Astrocyte (in vitro differentiated cells and primary cell): ENCODE data around the gene PLEKHO1. TPM values are rescaled to one million over a fixed set of nuclear protein-coding genes. Genes with fewer than 3 reads are reported as not detected.
"Not testable (repeated sequence)": the region's sequence is repeated elsewhere in the genome, so short reads cannot be mapped to it uniquely, and the experiment has no call there.

Experiments
- DNase-seq: peaks from one replicate; pipeline ENCODE4 v3.0.0-alpha.2; 2010; ENCODE audit warnings: low read depth
- FAIRE-seq: peaks from 2 replicates; lab custom pipeline; 2011; peaks lifted over from hg19 to GRCh38; lab: Jason Lieb, UNC
- H2AFZ ChIP-seq: 2 replicates; pipeline ENCODE4 v1.6.0; 2012; ENCODE audit warnings: low read depth, low read length, inconsistent platforms
- H3K27ac ChIP-seq: 2 replicates; pipeline ENCODE4 v1.5.1; 2011; ENCODE audit warnings: low read depth, low read length, inconsistent platforms
- H3K27me3 ChIP-seq: 2 replicates; pipeline ENCODE4 v1.6.0; 2011; ENCODE audit warnings: low read length, inconsistent platforms; ENCODE audit not compliant: insufficient read depth
- H3K36me3 ChIP-seq: 2 replicates; pipeline ENCODE4 v1.5.1; 2011; ENCODE audit warnings: low read length, inconsistent platforms; ENCODE audit not compliant: insufficient read depth
- H3K4me1 ChIP-seq: 2 replicates; pipeline ENCODE4 v1.5.1; 2011; ENCODE audit warnings: low read length, inconsistent platforms; ENCODE audit not compliant: insufficient read depth
- H3K4me2 ChIP-seq: 2 replicates; pipeline ENCODE4 v1.6.0; 2012; ENCODE audit warnings: low read length, inconsistent platforms
- H3K4me3 ChIP-seq: 2 replicates; pipeline ENCODE4 v1.5.1; 2011; ENCODE audit warnings: low read depth, mild to moderate bottlenecking, low read length, inconsistent platforms; ENCODE audit not compliant: insufficient read depth
- H3K79me2 ChIP-seq: 2 replicates; pipeline ENCODE4 v1.6.0; 2012; ENCODE audit warnings: mild to moderate bottlenecking, low read length, inconsistent platforms; ENCODE audit not compliant: insufficient read depth
- H3K9ac ChIP-seq: 2 replicates; pipeline ENCODE4 v1.6.0; 2012; ENCODE audit warnings: mild to moderate bottlenecking, low read length, inconsistent platforms
- H3K9me3 ChIP-seq: 2 replicates; pipeline ENCODE4 v1.5.1; 2012; ENCODE audit warnings: low read depth, mild to moderate bottlenecking, low read length, inconsistent platforms; ENCODE audit not compliant: insufficient read depth
- H4K20me1 ChIP-seq: 2 replicates; pipeline ENCODE4 v1.6.0; 2012; ENCODE audit warnings: low read length, inconsistent platforms; ENCODE audit not compliant: insufficient read depth
- H3K27ac Mint-ChIP-seq: one replicate; pipeline ENCODE4 v1.8.0; 2021; ENCODE audit warnings: mild to moderate bottlenecking, mixed read lengths; ENCODE audit not compliant: unreplicated experiment
- H3K27me3 Mint-ChIP-seq: one replicate; pipeline ENCODE4 v1.8.0; 2021; ENCODE audit warnings: low read depth, mixed read lengths; ENCODE audit not compliant: unreplicated experiment
- H3K36me3 Mint-ChIP-seq: one replicate; pipeline ENCODE4 v1.8.0; 2021; ENCODE audit warnings: low read depth, mixed read lengths; ENCODE audit not compliant: unreplicated experiment
- H3K4me1 Mint-ChIP-seq: one replicate; pipeline ENCODE4 v1.8.0; 2021; ENCODE audit warnings: low read depth, mixed read lengths; ENCODE audit not compliant: unreplicated experiment
- H3K4me3 Mint-ChIP-seq: one replicate; pipeline ENCODE4 v1.8.0; 2021; ENCODE audit warnings: mild to moderate bottlenecking, moderate library complexity, mixed read lengths; ENCODE audit not compliant: unreplicated experiment
- H3K9me3 Mint-ChIP-seq: one replicate; pipeline ENCODE4 v1.8.0; 2021; ENCODE audit warnings: mild to moderate bottlenecking, mixed read lengths; ENCODE audit not compliant: unreplicated experiment
- EZH2 ChIP-seq: IDR thresholded peaks from 2 replicates; pipeline ENCODE4 v1.6.1; 2012; ENCODE audit warnings: mild to moderate bottlenecking, low read length, inconsistent platforms; ENCODE audit not compliant: insufficient read depth
- total RNA-seq: library from RNA; stranded (reverse); gene quantifications from 2 replicates; pipeline ENCODE4 v1.2.1, GENCODE V29; 2021
- TF ChIP-seq, protein P1 (sequence below): IDR thresholded peaks from 2 replicates; pipeline ENCODE4 v1.5.1; 2011; ENCODE audit warnings: low read depth, mild to moderate bottlenecking, inconsistent platforms, low read length, moderate library complexity; ENCODE audit not compliant: insufficient read depth

Gene PLEKHO1
- total RNA-seq, 1 donor from 2014 or later = 63.7 TPM

DNA sequence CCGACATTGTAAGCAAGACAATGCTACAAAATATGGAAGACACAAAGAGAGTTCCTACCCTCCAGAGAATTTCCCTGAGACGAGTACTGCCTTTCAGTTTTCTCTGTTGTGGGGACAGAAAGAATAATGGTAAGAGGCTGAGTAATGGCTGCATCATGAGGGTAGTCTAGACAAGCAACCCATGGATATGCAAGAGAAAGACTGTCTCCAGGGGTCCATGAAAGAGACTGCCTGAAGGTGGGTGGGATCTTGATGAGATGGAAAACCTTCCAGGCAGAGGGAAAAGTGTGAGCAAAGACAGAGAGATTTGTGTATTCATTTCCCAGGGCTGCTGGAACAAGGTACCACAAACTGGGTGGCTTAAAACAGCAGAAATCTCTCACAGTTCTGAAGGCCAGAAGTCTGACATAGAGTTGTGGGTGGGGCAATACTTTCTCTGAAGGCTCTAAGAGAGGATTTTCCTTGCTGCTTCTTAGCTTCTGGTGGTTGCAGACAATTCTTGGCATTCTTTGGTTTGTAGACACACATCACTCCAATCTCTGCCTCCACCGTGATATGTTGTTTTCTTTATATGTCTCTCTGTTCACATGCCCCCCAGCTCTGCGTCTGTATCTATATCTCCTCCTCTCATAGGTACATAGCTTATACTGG is 44.8 kb downstream of the PLEKHO1 start:
- no peaks in the 10 kb centered on the region for H3K36me3 Mint-ChIP-seq
- Histone ChIP-seq H3K27me3 (no peaks in the 10 kb centered on the region), H3K4me1 (peaks cover 19% of the 10 kb centered on the region), H3K27ac (peak overlapping the region; percentile 89), H2AFZ (peak overlapping the region; percentile 26), H3K4me3 (no peak overlapping the region), H4K20me1 (no peaks in the 10 kb centered on the region), H3K9ac (peak overlapping the region; percentile 74), H3K36me3 (no peaks in the 10 kb centered on the region), H3K4me2 (peak overlapping the region; percentile 69), H3K79me2 (no peaks in the 10 kb centered on the region), H3K9me3 (no peaks in the 10 kb centered on the region)
- peaks cover 30% of the 10 kb centered on the region for H3K4me1 Mint-ChIP-seq
- peak overlapping the region; percentile 10 for H3K4me3 Mint-ChIP-seq
- no peaks in the 10 kb centered on the region for H3K27me3 Mint-ChIP-seq
- H3K27ac Mint-ChIP-seq = peak overlapping the region; percentile 98
- no peaks in the 10 kb centered on the region for H3K9me3 Mint-ChIP-seq
- FAIRE-seq = no peak
- no peak for TF ChIP-seq EZH2
- TF ChIP-seq, protein P1, sequence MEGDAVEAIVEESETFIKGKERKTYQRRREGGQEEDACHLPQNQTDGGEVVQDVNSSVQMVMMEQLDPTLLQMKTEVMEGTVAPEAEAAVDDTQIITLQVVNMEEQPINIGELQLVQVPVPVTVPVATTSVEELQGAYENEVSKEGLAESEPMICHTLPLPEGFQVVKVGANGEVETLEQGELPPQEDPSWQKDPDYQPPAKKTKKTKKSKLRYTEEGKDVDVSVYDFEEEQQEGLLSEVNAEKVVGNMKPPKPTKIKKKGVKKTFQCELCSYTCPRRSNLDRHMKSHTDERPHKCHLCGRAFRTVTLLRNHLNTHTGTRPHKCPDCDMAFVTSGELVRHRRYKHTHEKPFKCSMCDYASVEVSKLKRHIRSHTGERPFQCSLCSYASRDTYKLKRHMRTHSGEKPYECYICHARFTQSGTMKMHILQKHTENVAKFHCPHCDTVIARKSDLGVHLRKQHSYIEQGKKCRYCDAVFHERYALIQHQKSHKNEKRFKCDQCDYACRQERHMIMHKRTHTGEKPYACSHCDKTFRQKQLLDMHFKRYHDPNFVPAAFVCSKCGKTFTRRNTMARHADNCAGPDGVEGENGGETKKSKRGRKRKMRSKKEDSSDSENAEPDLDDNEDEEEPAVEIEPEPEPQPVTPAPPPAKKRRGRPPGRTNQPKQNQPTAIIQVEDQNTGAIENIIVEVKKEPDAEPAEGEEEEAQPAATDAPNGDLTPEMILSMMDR = no peak
- peak; percentile 76 for DNase-seq

DNA sequence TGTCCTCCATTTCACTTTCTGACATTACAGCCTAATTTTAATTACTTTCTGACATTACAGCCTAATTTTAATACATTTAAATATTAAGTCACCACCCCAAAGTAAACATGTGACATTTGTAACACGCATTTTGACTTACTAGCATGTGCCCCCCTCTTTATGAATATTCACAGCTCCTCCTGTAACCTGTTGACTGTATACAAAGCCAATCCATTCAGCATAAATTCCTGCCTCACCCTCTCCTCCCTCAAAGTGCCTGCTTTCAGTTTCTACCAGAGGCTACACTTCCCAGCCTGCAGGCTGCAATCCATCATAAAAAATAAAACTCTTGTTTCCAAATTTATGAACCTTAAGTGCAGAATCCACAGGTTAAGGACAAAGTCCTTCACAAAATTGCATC is 46.7 kb downstream of the PLEKHO1 start:
- Mint-ChIP-seq H3K36me3 (peaks cover 2% of the 10 kb centered on the region), H3K4me1 (peaks cover 27% of the 10 kb centered on the region), H3K4me3 (no peak overlapping the region), H3K9me3 (peaks cover 1% of the 10 kb centered on the region), H3K27me3 (no peaks in the 10 kb centered on the region), H3K27ac (no peak overlapping the region)
- Histone ChIP-seq H3K9me3 (no peaks in the 10 kb centered on the region), H3K4me1 (peaks cover 19% of the 10 kb centered on the region), H3K4me3 (no peak overlapping the region), H2AFZ (no peak overlapping the region), H3K4me2 (no peak overlapping the region), H4K20me1 (no peaks in the 10 kb centered on the region), H3K27me3 (no peaks in the 10 kb centered on the region), H3K36me3 (no peaks in the 10 kb centered on the region), H3K27ac (no peak overlapping the region), H3K79me2 (no peaks in the 10 kb centered on the region), H3K9ac (no peak overlapping the region)
- TF ChIP-seq, protein P1 = no peak
- TF ChIP-seq EZH2 = no peak
- DNase-seq (no peak), FAIRE-seq (no peak)

DNA sequence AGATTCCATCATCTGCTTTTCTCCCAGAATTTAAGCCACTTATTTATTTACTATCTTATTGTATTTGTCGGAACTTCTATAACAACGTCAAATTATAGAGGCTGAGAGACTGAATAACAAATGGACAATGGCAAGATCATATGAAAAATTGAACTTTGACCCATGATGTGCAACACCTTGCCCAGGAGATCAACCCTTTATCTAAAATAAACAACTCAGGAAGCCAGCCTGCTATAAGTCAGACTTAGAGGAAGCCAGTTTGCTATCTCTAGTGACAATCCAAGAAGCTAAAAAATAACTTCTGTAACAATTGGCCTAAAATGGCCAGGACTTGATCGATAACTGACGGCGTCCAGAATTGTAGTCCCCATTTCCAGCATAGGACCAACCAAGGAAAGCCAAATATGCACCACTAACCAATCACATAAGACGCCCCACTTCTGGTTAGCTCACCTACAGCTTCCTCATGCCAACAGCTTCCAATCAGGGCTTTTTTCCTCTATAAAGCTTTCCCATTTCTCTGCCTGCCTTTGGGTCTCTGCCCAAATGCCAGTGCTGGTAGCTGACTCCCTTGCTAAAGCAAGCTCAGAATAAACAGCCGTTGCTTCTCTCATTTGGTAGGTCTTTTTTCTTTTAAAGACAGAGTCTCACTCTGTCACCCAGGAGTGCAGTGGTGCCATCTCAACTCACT is 57.7 kb downstream of the PLEKHO1 start:
- no peaks in the 10 kb centered on the region for H3K4me1 ChIP-seq
- H3K4me3 ChIP-seq = no peak overlapping the region
- H3K9me3 ChIP-seq = no peaks in the 10 kb centered on the region
- peaks cover 4% of the 10 kb centered on the region for H3K27me3 Mint-ChIP-seq
- H3K4me1 Mint-ChIP-seq = no peaks in the 10 kb centered on the region
- no peak overlapping the region for H3K4me2 ChIP-seq
- DNase-seq = no peak
- no peak overlapping the region for H3K4me3 Mint-ChIP-seq
- no peak for FAIRE-seq
- H3K79me2 ChIP-seq = no peaks in the 10 kb centered on the region
- TF ChIP-seq EZH2 = no peak
- TF ChIP-seq, protein P1 = no peak
- no peak overlapping the region for H3K9ac ChIP-seq
- H3K36me3 Mint-ChIP-seq = no peaks in the 10 kb centered on the region
- H3K27me3 ChIP-seq = no peaks in the 10 kb centered on the region
- no peaks in the 10 kb centered on the region for H4K20me1 ChIP-seq
- H2AFZ ChIP-seq = no peak overlapping the region
- H3K9me3 Mint-ChIP-seq = no peaks in the 10 kb centered on the region
- no peaks in the 10 kb centered on the region for H3K36me3 ChIP-seq
- peak overlapping the region; percentile 18 for H3K27ac Mint-ChIP-seq
- no peak overlapping the region for H3K27ac ChIP-seq

- not testable (repeated sequence) for H3K4me1 Mint-ChIP-seq, H3K4me3 ChIP-seq, H2AFZ ChIP-seq, H3K4me1 ChIP-seq, FAIRE-seq, H3K27ac Mint-ChIP-seq, H3K27me3 Mint-ChIP-seq, H3K36me3 ChIP-seq, H3K27me3 ChIP-seq, H3K4me2 ChIP-seq, H4K20me1 ChIP-seq, H3K36me3 Mint-ChIP-seq, H3K79me2 ChIP-seq, H3K9ac ChIP-seq, H3K4me3 Mint-ChIP-seq, H3K9me3 ChIP-seq, DNase-seq, H3K9me3 Mint-ChIP-seq, H3K27ac ChIP-seq
Observed at GRCh38 chr1:150208460-150208859, 58.7 kb downstream of the PLEKHO1 start.
